Fibroblast of lung (primary cell): ENCODE data around the gene PMEPA1. TPM values are rescaled to one million over a fixed set of nuclear protein-coding genes. Genes with fewer than 3 reads are reported as not detected.

Experiments
- DNase-seq, 2 donors: peaks; one replicate each; pipeline versions ENCODE4 v3.0.0 to v3.0.0-alpha.2; 2010; ENCODE audit warnings: low read depth in 2 of 2
- H2AFZ ChIP-seq: 2 replicates; pipeline ENCODE4 v1.5.1; 2012; ENCODE audit warnings: low read length, control low read depth, inconsistent platforms
- H3K27ac ChIP-seq: 2 replicates; pipeline ENCODE4 v1.5.1; 2011; ENCODE audit warnings: low read length, control low read depth; ENCODE audit not compliant: insufficient read depth
- H3K27me3 ChIP-seq: 2 replicates; pipeline ENCODE4 v1.5.1; 2011; ENCODE audit warnings: mild to moderate bottlenecking, low read length; ENCODE audit not compliant: control insufficient read depth, insufficient read depth
- H3K36me3 ChIP-seq: 2 replicates; pipeline ENCODE4 v1.5.1; 2011; ENCODE audit warnings: low read length; ENCODE audit not compliant: control insufficient read depth, insufficient read depth
- H3K4me1 ChIP-seq: 2 replicates; pipeline ENCODE4 v1.5.1; 2011; ENCODE audit warnings: low read length; ENCODE audit not compliant: control insufficient read depth, insufficient read depth; ENCODE audit errors: extremely low read depth
- H3K4me2 ChIP-seq: 2 replicates; pipeline ENCODE4 v1.5.1; 2011; ENCODE audit warnings: low read length, control low read depth; ENCODE audit not compliant: insufficient read depth; ENCODE audit errors: extremely low read depth
- H3K4me3 ChIP-seq, 4 experiments: fragments of 200-600 bp in 1 of 4; sonication (generic) in 1 of 4; replicated peaks in 1 of 4; 2 replicates each; pipeline ENCODE4 v1.5.1; 2011 to 2016; ENCODE audit warnings: low read length in 4 of 4, low read depth in 3 of 4, mild to moderate bottlenecking in 3 of 4, control low read depth in 2 of 4, inconsistent platforms in 1 of 4, mixed read lengths in 1 of 4; ENCODE audit not compliant: insufficient read depth in 1 of 4; ENCODE audit errors: control extremely low read depth in 1 of 4
- H3K79me2 ChIP-seq: 2 replicates; pipeline ENCODE4 v1.5.1; 2012; ENCODE audit warnings: mild to moderate bottlenecking, low read length, inconsistent platforms; ENCODE audit not compliant: control insufficient read depth, insufficient read depth
- H3K9ac ChIP-seq: 2 replicates; pipeline ENCODE4 v1.5.1; 2011; ENCODE audit warnings: mild to moderate bottlenecking, low read length, control low read depth; ENCODE audit not compliant: insufficient read depth
- H3K9me3 ChIP-seq: 2 replicates; pipeline ENCODE4 v1.5.1; 2012; ENCODE audit warnings: low read depth, low read length; ENCODE audit not compliant: control insufficient read depth, insufficient read depth
- H4K20me1 ChIP-seq: 2 replicates; pipeline ENCODE4 v1.5.1; 2011; ENCODE audit warnings: low read length; ENCODE audit not compliant: control insufficient read depth, insufficient read depth; ENCODE audit errors: extremely low read depth
- EZH2 ChIP-seq: IDR thresholded peaks from 2 replicates; pipeline ENCODE4 v1.5.1; 2012; ENCODE audit warnings: low read length, control low read depth, mild to moderate bottlenecking; ENCODE audit errors: missing control alignments
- polyA plus RNA-seq, 2 donors: library from polyadenylated mRNA; depleted of rRNA in 1 of 2; stranded (reverse) in 1 of 2; unstranded in 1 of 2; fragments of >200 nt; gene quantifications; 2 replicates each; pipeline ENCODE4 v1.2.1, GENCODE V29; 2011 to 2012; ENCODE audit warnings: missing spikeins in 1 of 2
- total RNA-seq: library from RNA; depleted of rRNA; stranded (reverse); fragments of >200 nt; gene quantifications from 2 replicates; pipeline ENCODE4 v1.2.1, GENCODE V29; 2014
- TF ChIP-seq, protein P1 (sequence below), 2 donors: IDR thresholded peaks in 1 of 2; conservative IDR thresholded peaks in 1 of 2; 1 replicate in 1 of 2; 2 replicates in 1 of 2; pipeline ENCODE4 v1.5.1; 2011 to 2012; ENCODE audit warnings: low read length in 2 of 2, control low read depth in 1 of 2, inconsistent platforms in 1 of 2, low read depth in 1 of 2, mild to moderate bottlenecking in 1 of 2

PMEPA1 gene
- total and polyA plus RNA-seq, 2 donors (not counting 1 experiment from before 2014, with no cell fraction given), result 0.19 to 0.33 TPM

GRCh38 chr20:57712341-57712740, 2.5 kb upstream of the PMEPA1 start:
- no peak overlapping the region for H2AFZ ChIP-seq
- H4K20me1 ChIP-seq, result no peaks in the 10 kb centered on the region
- H3K27ac ChIP-seq, result no peak overlapping the region
- no peaks in the 10 kb centered on the region for H3K9me3 ChIP-seq
- H3K9ac ChIP-seq, result no peak overlapping the region
- no peak overlapping the region for H3K4me3 ChIP-seq
- DNase-seq, result no peak
- no peaks in the 10 kb centered on the region for H3K79me2 ChIP-seq
- no peaks in the 10 kb centered on the region for H3K4me1 ChIP-seq
- TF ChIP-seq, protein P1, sequence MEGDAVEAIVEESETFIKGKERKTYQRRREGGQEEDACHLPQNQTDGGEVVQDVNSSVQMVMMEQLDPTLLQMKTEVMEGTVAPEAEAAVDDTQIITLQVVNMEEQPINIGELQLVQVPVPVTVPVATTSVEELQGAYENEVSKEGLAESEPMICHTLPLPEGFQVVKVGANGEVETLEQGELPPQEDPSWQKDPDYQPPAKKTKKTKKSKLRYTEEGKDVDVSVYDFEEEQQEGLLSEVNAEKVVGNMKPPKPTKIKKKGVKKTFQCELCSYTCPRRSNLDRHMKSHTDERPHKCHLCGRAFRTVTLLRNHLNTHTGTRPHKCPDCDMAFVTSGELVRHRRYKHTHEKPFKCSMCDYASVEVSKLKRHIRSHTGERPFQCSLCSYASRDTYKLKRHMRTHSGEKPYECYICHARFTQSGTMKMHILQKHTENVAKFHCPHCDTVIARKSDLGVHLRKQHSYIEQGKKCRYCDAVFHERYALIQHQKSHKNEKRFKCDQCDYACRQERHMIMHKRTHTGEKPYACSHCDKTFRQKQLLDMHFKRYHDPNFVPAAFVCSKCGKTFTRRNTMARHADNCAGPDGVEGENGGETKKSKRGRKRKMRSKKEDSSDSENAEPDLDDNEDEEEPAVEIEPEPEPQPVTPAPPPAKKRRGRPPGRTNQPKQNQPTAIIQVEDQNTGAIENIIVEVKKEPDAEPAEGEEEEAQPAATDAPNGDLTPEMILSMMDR (conservative IDR thresholded peaks at IDR 0.05 in 1 of 2, IDR thresholded peaks at IDR 0.05 in 1 of 2; ENCODE audit: low read depth in 1 of 2, low read length in 2 of 2), result no peak
- no peak for TF ChIP-seq EZH2
- H3K27me3 ChIP-seq, result peaks cover 19% of the 10 kb centered on the region
- no peak overlapping the region for H3K4me2 ChIP-seq
- no peaks in the 10 kb centered on the region for H3K36me3 ChIP-seq

GRCh38 chr20:57711826-57712225, 2.0 kb upstream of the PMEPA1 start:
- H3K4me1 ChIP-seq, result no peaks in the 10 kb centered on the region
- H3K4me2 ChIP-seq, result no peak overlapping the region
- no peaks in the 10 kb centered on the region for H3K79me2 ChIP-seq
- H4K20me1 ChIP-seq, result no peaks in the 10 kb centered on the region
- no peak for DNase-seq
- no peak overlapping the region for H3K27ac ChIP-seq
- H3K9me3 ChIP-seq, result no peaks in the 10 kb centered on the region
- no peaks in the 10 kb centered on the region for H3K36me3 ChIP-seq
- H3K4me3 ChIP-seq, result no peak overlapping the region
- peaks cover 19% of the 10 kb centered on the region for H3K27me3 ChIP-seq
- no peak for TF ChIP-seq EZH2
- TF ChIP-seq, protein P1 (conservative IDR thresholded peaks at IDR 0.05 in 1 of 2, IDR thresholded peaks at IDR 0.05 in 1 of 2; ENCODE audit: low read depth in 1 of 2, low read length in 2 of 2), result no peak
- H3K9ac ChIP-seq, result no peak overlapping the region
- no peak overlapping the region for H2AFZ ChIP-seq

DNA sequence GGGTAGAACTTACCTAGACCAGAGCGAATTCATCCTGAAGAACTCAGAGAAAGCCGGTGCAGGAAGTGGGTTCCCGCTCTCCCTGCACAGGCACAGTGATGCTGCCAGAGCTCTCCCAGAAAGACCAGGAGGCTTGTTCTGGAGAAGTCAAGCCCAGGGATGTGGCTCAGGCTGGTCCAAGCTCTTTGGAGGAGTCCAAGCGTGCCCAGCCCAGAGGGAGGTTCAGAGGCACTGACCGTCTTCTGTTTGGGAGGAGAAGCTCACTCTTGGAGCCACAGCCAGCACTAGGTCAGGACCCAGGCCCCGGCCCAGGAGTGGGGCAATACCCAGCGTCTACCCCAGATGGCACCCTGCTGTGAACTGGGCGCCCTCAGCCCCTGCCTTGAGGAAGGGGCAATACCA, 1.5 kb upstream of the PMEPA1 start:
- peaks cover 19% of the 10 kb centered on the region for H3K27me3 ChIP-seq
- H3K9me3 ChIP-seq, result no peaks in the 10 kb centered on the region
- no peak overlapping the region for H2AFZ ChIP-seq
- no peak overlapping the region for H3K27ac ChIP-seq
- no peak overlapping the region for H3K4me3 ChIP-seq
- H3K9ac ChIP-seq, result no peak overlapping the region
- H3K36me3 ChIP-seq, result no peaks in the 10 kb centered on the region
- no peaks in the 10 kb centered on the region for H4K20me1 ChIP-seq
- no peak overlapping the region for H3K4me2 ChIP-seq
- H3K79me2 ChIP-seq, result no peaks in the 10 kb centered on the region
- no peak for TF ChIP-seq EZH2
- TF ChIP-seq, protein P1 (conservative IDR thresholded peaks at IDR 0.05 in 1 of 2, IDR thresholded peaks at IDR 0.05 in 1 of 2; ENCODE audit: low read depth in 1 of 2, low read length in 2 of 2), result no peak
- DNase-seq, result no peak
- no peaks in the 10 kb centered on the region for H3K4me1 ChIP-seq
